ENCODE results near the gene CIRBP. TPM values are rescaled to one million over a fixed set of nuclear protein-coding genes. Genes with fewer than 3 reads are reported as not detected.

Gene CIRBP
- total and polyA plus RNA-seq, 2 donors (not counting 1 experiment from before 2014, with no cell fraction given), result 104 to 298 TPM

DNA sequence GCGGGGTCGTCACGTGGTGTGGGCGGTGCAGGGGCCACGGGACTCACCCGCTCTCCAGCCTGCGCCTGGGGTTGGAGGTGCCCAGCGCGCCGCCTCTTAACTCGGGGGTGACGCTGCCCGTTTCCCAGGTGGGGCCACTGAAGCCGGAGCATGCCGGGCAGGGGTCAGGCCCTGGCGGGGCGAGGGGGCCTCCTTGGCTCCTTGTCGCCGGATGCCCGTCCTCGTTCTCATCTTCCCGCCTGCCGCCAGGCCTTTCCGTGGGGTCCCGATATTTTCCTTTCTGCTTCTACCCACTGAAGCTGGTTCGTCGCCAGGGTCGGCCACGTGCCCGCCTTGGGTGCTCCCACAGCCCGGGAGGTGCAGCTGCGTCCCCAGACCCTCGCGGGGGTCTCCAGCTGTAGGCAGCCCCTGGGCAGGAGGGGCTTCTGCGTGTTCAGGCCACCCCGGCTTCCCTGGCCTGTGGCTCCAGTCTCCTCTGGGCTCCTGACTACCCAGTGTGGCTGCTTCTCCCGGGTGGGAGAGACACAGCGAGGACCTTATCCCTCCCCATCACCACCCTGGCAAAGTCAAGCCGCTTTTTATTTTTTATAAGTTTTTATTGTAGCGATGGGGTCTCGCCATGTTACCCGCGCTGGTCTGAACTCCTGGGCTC, 7.0 kb downstream of the CIRBP start:
- H3K27ac ChIP-seq (ENCODE audit: insufficient read depth, low read length), result peak overlapping the region; percentile 92
- no peaks in the 10 kb centered on the region for H3K27me3 ChIP-seq (ENCODE audit: control insufficient read depth, insufficient read depth, low read length)
- H3K4me3 ChIP-seq (replicated peaks in 1 of 4; ENCODE audit: control extremely low read depth in 1 of 4, insufficient read depth in 1 of 4, low read depth in 3 of 4, low read length in 4 of 4), result peak overlapping the region; percentile 52 to 72 (median 63)
- peaks cover 49% of the 10 kb centered on the region for H3K36me3 ChIP-seq (ENCODE audit: control insufficient read depth, insufficient read depth, low read length)
- H3K4me2 ChIP-seq (ENCODE audit: extremely low read depth, insufficient read depth, low read length), result peak overlapping the region; percentile 93
- no peaks in the 10 kb centered on the region for H4K20me1 ChIP-seq (ENCODE audit: control insufficient read depth, extremely low read depth, insufficient read depth, low read length)
- H3K4me1 ChIP-seq (ENCODE audit: control insufficient read depth, extremely low read depth, insufficient read depth, low read length), result peaks cover 28% of the 10 kb centered on the region
- peak overlapping the region; percentile 85 for H3K9ac ChIP-seq (ENCODE audit: insufficient read depth, low read length)
- H2AFZ ChIP-seq (ENCODE audit: low read length), result no peak overlapping the region
- H3K9me3 ChIP-seq (ENCODE audit: control insufficient read depth, insufficient read depth, low read depth, low read length), result no peaks in the 10 kb centered on the region
- no peak for DNase-seq (ENCODE audit: low read depth in 2 of 2)
- H3K79me2 ChIP-seq (ENCODE audit: control insufficient read depth, insufficient read depth, low read length), result peaks cover 44% of the 10 kb centered on the region
- TF ChIP-seq EZH2 (IDR thresholded peaks at IDR 0.05; ENCODE audit: low read length, missing control alignments), result no peak
- TF ChIP-seq, protein P1, sequence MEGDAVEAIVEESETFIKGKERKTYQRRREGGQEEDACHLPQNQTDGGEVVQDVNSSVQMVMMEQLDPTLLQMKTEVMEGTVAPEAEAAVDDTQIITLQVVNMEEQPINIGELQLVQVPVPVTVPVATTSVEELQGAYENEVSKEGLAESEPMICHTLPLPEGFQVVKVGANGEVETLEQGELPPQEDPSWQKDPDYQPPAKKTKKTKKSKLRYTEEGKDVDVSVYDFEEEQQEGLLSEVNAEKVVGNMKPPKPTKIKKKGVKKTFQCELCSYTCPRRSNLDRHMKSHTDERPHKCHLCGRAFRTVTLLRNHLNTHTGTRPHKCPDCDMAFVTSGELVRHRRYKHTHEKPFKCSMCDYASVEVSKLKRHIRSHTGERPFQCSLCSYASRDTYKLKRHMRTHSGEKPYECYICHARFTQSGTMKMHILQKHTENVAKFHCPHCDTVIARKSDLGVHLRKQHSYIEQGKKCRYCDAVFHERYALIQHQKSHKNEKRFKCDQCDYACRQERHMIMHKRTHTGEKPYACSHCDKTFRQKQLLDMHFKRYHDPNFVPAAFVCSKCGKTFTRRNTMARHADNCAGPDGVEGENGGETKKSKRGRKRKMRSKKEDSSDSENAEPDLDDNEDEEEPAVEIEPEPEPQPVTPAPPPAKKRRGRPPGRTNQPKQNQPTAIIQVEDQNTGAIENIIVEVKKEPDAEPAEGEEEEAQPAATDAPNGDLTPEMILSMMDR (conservative IDR thresholded peaks at IDR 0.05 in 1 of 2, IDR thresholded peaks at IDR 0.05 in 1 of 2; ENCODE audit: low read depth in 1 of 2, low read length in 2 of 2), result no peak

DNA sequence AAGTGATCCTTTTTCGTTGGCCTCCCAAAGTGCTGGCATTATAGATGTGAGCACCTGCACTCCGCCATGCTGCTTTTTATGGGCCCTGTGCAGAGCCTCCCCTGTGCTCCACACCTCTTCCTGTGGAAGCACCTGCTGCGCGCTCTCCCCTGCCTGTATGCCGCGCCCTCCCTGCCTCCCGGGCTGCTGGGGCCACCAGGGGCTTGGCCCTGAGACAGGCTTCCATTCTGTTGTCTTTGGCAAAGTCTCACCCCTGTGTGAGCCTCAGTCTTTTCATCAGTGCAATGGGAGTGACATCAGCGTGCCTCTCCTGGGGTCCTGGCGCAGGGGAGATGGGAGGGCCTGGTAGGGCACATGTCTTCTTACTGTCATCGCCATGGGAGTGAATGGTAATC, 7.5 kb downstream of the CIRBP start:
- H4K20me1 ChIP-seq (ENCODE audit: control insufficient read depth, extremely low read depth, insufficient read depth, low read length), result no peaks in the 10 kb centered on the region
- H3K36me3 ChIP-seq (ENCODE audit: control insufficient read depth, insufficient read depth, low read length), result peaks cover 44% of the 10 kb centered on the region
- no peaks in the 10 kb centered on the region for H3K9me3 ChIP-seq (ENCODE audit: control insufficient read depth, insufficient read depth, low read depth, low read length)
- DNase-seq (ENCODE audit: low read depth in 2 of 2), result no peak
- H3K79me2 ChIP-seq (ENCODE audit: control insufficient read depth, insufficient read depth, low read length), result peaks cover 39% of the 10 kb centered on the region
- peak overlapping the region; percentile 92 for H3K27ac ChIP-seq (ENCODE audit: insufficient read depth, low read length)
- H3K4me1 ChIP-seq (ENCODE audit: control insufficient read depth, extremely low read depth, insufficient read depth, low read length), result peaks cover 24% of the 10 kb centered on the region
- peak overlapping the region; percentile 93 for H3K4me2 ChIP-seq (ENCODE audit: extremely low read depth, insufficient read depth, low read length)
- H3K4me3 ChIP-seq (replicated peaks in 1 of 4; ENCODE audit: control extremely low read depth in 1 of 4, insufficient read depth in 1 of 4, low read depth in 3 of 4, low read length in 4 of 4), result peak overlapping the region in 3 of 4 experiments; percentile 60 to 72 (median 66)
- no peak for TF ChIP-seq EZH2 (IDR thresholded peaks at IDR 0.05; ENCODE audit: low read length, missing control alignments)
- TF ChIP-seq, protein P1 (conservative IDR thresholded peaks at IDR 0.05 in 1 of 2, IDR thresholded peaks at IDR 0.05 in 1 of 2; ENCODE audit: low read depth in 1 of 2, low read length in 2 of 2), result no peak
- H3K9ac ChIP-seq (ENCODE audit: insufficient read depth, low read length), result peak overlapping the region; percentile 85
- H2AFZ ChIP-seq (ENCODE audit: low read length), result no peak overlapping the region
- no peaks in the 10 kb centered on the region for H3K27me3 ChIP-seq (ENCODE audit: control insufficient read depth, insufficient read depth, low read length)

DNA sequence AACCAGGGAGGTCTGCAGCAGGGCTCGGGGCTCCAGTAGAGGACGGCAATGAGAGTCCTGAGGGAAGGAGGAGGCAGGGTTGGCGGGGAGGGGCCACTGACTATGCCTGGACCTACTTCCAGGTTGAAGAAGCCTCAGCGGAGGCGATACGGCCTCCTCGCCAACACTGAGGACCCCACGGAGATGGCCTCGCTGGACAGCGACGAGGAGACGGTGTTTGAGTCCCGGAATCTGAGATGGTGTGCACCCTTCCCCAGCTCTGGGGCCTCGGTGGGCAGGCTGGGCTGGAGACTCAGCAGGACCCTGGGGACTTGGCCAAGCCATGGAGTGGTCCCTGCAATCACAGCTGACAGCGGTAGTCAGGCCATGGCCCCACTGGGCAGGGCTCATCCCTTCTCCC, 7.9 kb downstream of the CIRBP start:
- Histone ChIP-seq H3K36me3 (ENCODE audit: control insufficient read depth, insufficient read depth, low read length) (peaks cover 39% of the 10 kb centered on the region), H3K4me2 (ENCODE audit: extremely low read depth, insufficient read depth, low read length) (no peak overlapping the region), H4K20me1 (ENCODE audit: control insufficient read depth, extremely low read depth, insufficient read depth, low read length) (no peaks in the 10 kb centered on the region), H3K4me3 (replicated peaks in 1 of 4; ENCODE audit: control extremely low read depth in 1 of 4, insufficient read depth in 1 of 4, low read depth in 3 of 4, low read length in 4 of 4) (no peak overlapping the region), H3K4me1 (ENCODE audit: control insufficient read depth, extremely low read depth, insufficient read depth, low read length) (peaks cover 21% of the 10 kb centered on the region), H3K79me2 (ENCODE audit: control insufficient read depth, insufficient read depth, low read length) (peaks cover 34% of the 10 kb centered on the region), H3K27ac (ENCODE audit: insufficient read depth, low read length) (no peak overlapping the region), H3K9ac (ENCODE audit: insufficient read depth, low read length) (no peak overlapping the region), H3K27me3 (ENCODE audit: control insufficient read depth, insufficient read depth, low read length) (no peaks in the 10 kb centered on the region), H2AFZ (ENCODE audit: low read length) (no peak overlapping the region), H3K9me3 (ENCODE audit: control insufficient read depth, insufficient read depth, low read depth, low read length) (no peaks in the 10 kb centered on the region)
- TF ChIP-seq EZH2 (IDR thresholded peaks at IDR 0.05; ENCODE audit: low read length, missing control alignments), result no peak
- TF ChIP-seq, protein P1 (conservative IDR thresholded peaks at IDR 0.05 in 1 of 2, IDR thresholded peaks at IDR 0.05 in 1 of 2; ENCODE audit: low read depth in 1 of 2, low read length in 2 of 2), result no peak
- DNase-seq (ENCODE audit: low read depth in 2 of 2), result no peak
